Measurements from ENCODE around the gene TRIM25. TPM values are rescaled to one million over a fixed set of nuclear protein-coding genes. Genes with fewer than 3 reads are reported as not detected.

Gene TRIM25
- total RNA-seq, 1 donor from 2014 or later: 44.3 TPM

- DNase-seq (ENCODE audit: low spot score in 2 of 2, unreplicated experiment in 2 of 2): no peak
- no peaks in the 10 kb centered on the region for H3K27me3 Mint-ChIP-seq (ENCODE audit: low read depth)
- TF ChIP-seq CTCF (IDR thresholded peaks at IDR 0.05; ENCODE audit: unreplicated experiment): no peak
- no peak overlapping the region for H3K27ac Mint-ChIP-seq
- H3K36me3 Mint-ChIP-seq: peaks cover 50% of the 10 kb centered on the region
- H3K4me3 Mint-ChIP-seq: no peak overlapping the region
- no peaks in the 10 kb centered on the region for H3K9me3 Mint-ChIP-seq
- H3K4me1 Mint-ChIP-seq: peaks cover 5% of the 10 kb centered on the region
Measured at GRCh38 chr17:56897646-56898424, 16.0 kb downstream of the TRIM25 start.

- no peak for TF ChIP-seq CTCF (IDR thresholded peaks at IDR 0.05; ENCODE audit: unreplicated experiment)
- DNase-seq (ENCODE audit: low spot score in 2 of 2, unreplicated experiment in 2 of 2): no peak
- H3K27ac Mint-ChIP-seq: no peak overlapping the region
- no peaks in the 10 kb centered on the region for H3K9me3 Mint-ChIP-seq
- no peak overlapping the region for H3K4me3 Mint-ChIP-seq
- H3K4me1 Mint-ChIP-seq: peaks cover 5% of the 10 kb centered on the region
- peaks cover 57% of the 10 kb centered on the region for H3K36me3 Mint-ChIP-seq
- H3K27me3 Mint-ChIP-seq (ENCODE audit: low read depth): no peaks in the 10 kb centered on the region
Measured at GRCh38 chr17:56896968-56897359, 16.9 kb downstream of the TRIM25 start.

GRCh38 chr17:56896217-56896967 lies 17.5 kb downstream of the TRIM25 start:
- Mint-ChIP-seq H3K27me3 (ENCODE audit: low read depth) (no peaks in the 10 kb centered on the region), H3K9me3 (no peaks in the 10 kb centered on the region), H3K27ac (no peak overlapping the region), H3K4me1 (peaks cover 5% of the 10 kb centered on the region), H3K36me3 (peaks cover 57% of the 10 kb centered on the region), H3K4me3 (no peak overlapping the region)
- no peak for DNase-seq (ENCODE audit: low spot score in 2 of 2, unreplicated experiment in 2 of 2)
- TF ChIP-seq CTCF (IDR thresholded peaks at IDR 0.05; ENCODE audit: unreplicated experiment): no peak

- TF ChIP-seq CTCF (IDR thresholded peaks at IDR 0.05; ENCODE audit: unreplicated experiment): no peak
- Mint-ChIP-seq H3K4me3 (no peak overlapping the region), H3K27me3 (ENCODE audit: low read depth) (no peaks in the 10 kb centered on the region), H3K9me3 (no peaks in the 10 kb centered on the region), H3K36me3 (peaks cover 61% of the 10 kb centered on the region), H3K4me1 (peaks cover 5% of the 10 kb centered on the region), H3K27ac (no peak overlapping the region)
- DNase-seq (ENCODE audit: low spot score in 2 of 2, unreplicated experiment in 2 of 2): no peak
Measured at GRCh38 chr17:56894859-56895455, 18.9 kb downstream of the TRIM25 start.

GRCh38 chr17:56893503-56893902 lies 20.3 kb downstream of the TRIM25 start:
- Mint-ChIP-seq H3K27ac (no peak overlapping the region), H3K4me1 (peaks cover 5% of the 10 kb centered on the region)
- DNase-seq (ENCODE audit: low spot score in 2 of 2, unreplicated experiment in 2 of 2): no peak

More at GRCh38 chr17:56893503-56893902, 20.3 kb downstream of the TRIM25 start:
- TF ChIP-seq CTCF (IDR thresholded peaks at IDR 0.05; ENCODE audit: unreplicated experiment): no peak
- Mint-ChIP-seq H3K9me3 (peaks cover 4% of the 10 kb centered on the region), H3K4me3 (no peak overlapping the region), H3K36me3 (peaks cover 67% of the 10 kb centered on the region), H3K27me3 (ENCODE audit: low read depth) (no peaks in the 10 kb centered on the region)

Data from mesothelial cell of epicardium (in vitro differentiated cells).